IPS-NIHi11 (cell line): Measurements from ENCODE around the gene LYAR.
A peak's percentile ranks its signal among the peaks of the same experiment; 100 is the strongest.

Experiments
- DNase-seq: peaks from one replicate; pipeline ENCODE4 v3.0.0; 2012; ENCODE audit warnings: mixed read lengths, low spot score

Gene LYAR

DNA sequence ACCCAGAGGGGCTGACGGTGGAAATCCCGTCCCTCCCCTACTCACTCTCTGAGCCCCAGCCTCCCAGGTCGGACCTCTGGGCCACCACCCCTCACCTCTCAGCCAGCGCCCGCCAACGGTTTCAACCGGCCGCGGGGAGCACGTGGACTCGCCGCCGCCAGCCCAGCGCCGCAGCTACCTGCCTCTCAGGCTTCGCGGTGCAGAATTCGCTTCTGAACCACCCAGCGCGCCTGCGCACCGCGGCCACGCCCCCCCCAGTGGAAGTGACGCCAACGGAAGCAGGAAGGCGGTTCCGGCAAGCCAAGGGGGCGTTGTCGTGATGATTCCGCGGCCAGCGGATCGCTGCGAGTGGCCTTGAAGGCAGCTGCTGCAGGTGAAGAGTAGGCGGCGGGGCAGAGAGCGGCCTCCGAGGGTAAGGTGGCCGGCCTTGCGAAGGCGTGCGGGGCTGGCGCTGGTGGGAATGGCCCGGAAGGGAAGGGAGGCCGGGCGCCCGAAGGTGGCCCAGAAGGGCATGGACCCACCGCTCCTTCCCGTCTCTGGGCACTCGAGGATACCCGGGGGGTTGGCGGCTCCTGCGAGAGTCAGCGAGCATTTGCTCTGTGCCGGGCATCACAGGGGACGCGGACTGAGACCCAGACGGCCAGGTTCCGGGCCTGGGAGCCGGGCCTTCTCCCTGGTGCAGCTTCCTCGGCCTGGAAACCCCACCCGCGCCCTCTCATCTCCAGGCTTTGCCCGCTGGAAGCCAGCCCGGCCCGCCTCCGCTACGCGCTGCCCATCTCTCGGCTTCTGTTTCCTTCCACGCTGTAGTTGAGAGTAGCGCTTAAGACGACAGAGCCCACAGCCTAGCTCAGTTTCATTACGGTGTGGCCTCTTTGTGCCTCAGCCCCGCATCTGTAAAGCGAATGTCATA, at the start of gene LYAR, which contains the start of gene ZBTB49:
LYAR (minus strand) TSS at position 214 of the 910 bp plus-strand sequence. CDS start 6,412 bp downstream, outside the sequence.
ZBTB49 (plus strand) TSS at position 311 of the 910 bp plus-strand sequence. CDS start 9,695 bp downstream, outside the sequence.
- peak; percentile 99 for DNase-seq

- no peak for DNase-seq
These were observed 49.6 kb upstream of the LYAR start for GRCh38 chr4:4339504-4340085.

GRCh38 chr4:4338210-4339001, 48.5 kb upstream of the LYAR start:
- no peak for DNase-seq

DNA sequence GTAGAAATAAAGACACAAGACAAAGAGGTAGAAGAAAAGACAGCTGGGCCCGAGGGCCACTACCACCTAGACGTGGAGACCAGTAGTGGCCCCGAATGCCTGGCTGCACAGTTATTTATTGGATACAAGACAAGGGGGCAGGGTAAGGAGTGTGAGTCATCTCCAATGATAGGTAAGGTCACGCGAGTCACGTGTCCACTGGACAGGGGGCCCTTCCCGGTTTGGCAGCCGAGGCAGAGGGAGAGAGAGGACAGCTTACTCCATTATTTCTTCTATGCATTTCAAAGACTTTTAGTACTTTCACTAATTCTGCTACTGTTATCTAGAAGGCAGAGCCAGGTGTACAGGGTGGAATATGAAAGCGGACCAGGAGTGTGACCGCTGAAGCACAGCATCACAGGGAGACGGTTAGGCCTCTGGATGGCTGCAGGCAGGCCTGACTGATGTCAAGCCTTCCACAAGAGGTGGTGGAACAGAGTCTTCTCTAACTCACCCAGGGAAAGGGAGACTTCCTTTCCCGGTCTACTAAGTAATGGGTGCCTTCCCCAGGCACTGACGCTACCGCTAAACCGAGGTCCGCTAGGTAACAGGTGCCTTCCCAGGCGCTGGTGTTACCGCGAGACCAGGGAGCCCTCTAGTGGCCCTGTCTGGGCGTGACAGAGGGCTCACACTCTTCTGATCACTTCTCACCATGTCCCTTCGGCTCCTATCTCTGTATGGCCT, 45.0 kb upstream of the LYAR start:
- DNase-seq, result peak; percentile 63

DNA sequence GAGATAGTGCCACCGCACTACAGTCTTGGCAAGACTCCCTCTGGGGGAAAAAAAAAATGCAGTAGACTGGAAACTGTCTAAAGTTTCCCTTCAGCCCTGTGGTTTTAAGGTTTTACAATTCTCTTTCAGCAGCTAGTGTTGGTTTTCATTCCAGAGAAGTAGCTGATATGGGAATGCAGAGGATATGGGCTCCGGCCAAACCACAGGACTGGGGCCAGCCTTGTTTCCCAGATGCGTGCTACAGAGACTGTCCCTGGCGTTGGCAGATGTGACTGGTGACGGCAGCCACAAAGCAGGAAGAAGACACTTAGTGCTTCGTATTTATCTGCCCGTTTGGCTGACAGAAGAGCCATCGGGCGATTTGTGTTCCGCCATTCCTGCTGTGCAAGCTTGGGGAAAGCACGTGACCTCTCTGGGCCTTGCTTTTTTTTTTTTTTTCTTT, 43.3 kb upstream of the LYAR start:
- no peak for DNase-seq

DNA sequence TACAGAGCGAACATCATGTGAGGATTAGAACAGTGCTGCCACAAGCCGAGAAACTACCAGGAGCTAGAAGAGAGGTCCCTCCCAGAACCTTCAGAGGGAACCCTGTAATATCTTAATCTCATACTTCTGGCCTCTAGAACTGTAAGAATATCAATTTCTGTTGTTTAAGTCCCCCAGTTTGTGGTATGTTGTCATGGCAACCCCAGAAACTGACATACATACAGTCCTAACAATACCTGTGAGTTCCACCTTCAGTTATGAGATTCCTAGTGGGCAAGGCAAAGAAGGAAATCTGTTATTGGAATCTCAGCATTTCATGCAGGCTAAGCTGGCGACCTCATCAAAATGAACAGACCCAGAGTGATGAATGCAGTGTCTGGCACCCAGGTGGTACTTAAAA, 42.6 kb upstream of the LYAR start:
- DNase-seq, result no peak

GRCh38 chr4:4330794-4331193, 40.8 kb upstream of the LYAR start:
- no peak for DNase-seq

GRCh38 chr4:4329496-4329895, 39.5 kb upstream of the LYAR start:
- no peak for DNase-seq

GRCh38 chr4:4328840-4329239, 38.9 kb upstream of the LYAR start:
- no peak for DNase-seq

DNA sequence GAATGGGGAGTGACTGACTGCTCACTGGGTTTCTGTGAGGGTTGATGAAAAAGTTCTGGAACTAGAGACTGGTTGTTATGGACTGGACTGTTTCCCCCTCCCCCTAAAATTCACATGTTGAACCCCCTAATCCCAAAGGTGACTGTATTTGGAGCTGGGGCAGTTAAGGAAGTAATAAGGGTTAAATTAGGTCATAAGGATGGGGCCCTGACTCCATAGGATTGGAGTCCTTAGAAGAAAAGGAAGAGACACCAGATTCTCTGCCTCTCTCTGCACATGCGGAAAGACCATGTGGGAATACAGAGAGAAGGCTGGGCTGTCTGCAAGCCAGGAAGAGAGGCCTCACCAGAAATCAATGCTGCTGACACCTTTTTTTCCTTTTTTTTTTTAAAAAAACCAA, 38.3 kb upstream of the LYAR start:
- DNase-seq, result no peak

GRCh38 chr4:4327652-4328121, 37.7 kb upstream of the LYAR start:
- DNase-seq, result peak; percentile 88

- DNase-seq, result no peak
These were observed 36.2 kb upstream of the LYAR start for GRCh38 chr4:4326166-4326565.

DNA sequence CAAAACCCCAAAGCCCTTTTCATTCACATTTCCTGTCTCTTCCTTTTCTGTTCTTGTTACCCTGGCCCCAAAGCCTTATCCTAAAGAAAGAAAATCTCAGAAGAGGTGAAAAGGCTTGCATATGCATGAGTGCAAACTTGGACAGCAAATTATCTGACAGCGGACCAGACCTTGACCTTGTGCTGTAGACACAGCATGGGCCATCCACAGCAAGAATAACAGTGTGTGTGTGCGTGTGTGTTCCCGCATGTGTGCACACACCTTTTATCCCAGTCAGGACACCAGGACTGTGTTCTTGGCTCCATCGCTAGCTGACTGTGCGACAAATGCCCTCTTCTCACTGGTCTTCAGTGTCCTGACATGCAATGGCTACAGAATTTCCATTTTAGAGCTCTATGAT, 35.4 kb upstream of the LYAR start:
- no peak for DNase-seq

DNA sequence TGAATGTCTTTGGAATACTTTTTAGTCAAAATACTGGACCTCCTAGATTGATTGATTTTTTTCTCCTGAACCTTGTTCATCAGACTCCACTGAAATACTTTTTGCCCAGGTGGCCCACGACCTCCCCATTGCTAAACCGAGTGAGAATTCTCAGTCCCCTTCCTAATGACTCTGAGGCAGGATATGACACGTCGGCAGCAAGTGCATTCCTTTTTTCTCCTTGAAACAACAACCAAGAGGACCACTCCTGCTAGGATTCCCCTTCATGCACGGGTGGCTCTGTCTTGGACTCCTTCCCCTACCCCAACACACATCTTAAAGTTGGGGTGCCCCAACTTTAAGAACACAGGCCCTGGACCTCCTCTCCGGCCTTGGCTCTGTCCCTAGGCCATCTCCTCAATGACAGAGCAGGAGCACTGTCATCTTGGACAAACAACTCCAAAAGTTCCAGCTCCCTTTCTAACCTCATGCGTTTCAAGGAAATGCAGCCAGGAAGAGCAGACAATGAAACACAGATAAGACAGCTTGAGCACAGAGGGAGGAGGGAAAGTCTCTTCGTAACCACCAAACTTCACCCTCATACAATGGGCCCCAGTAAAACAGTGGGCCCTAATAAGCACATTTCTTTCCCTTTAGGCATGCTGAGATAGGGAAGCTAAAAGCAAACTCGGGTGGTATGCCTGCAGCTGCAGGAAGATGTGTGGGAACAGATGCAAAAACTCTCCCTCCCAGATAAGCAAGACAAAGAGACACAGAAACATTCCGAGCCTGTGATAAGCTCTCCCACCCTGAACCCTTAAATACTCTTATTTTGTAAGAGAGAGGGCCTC, 34.0 kb upstream of the LYAR start:
- no peak for DNase-seq

GRCh38 chr4:4321951-4322688, 32.2 kb upstream of the LYAR start:
- no peak for DNase-seq

DNA sequence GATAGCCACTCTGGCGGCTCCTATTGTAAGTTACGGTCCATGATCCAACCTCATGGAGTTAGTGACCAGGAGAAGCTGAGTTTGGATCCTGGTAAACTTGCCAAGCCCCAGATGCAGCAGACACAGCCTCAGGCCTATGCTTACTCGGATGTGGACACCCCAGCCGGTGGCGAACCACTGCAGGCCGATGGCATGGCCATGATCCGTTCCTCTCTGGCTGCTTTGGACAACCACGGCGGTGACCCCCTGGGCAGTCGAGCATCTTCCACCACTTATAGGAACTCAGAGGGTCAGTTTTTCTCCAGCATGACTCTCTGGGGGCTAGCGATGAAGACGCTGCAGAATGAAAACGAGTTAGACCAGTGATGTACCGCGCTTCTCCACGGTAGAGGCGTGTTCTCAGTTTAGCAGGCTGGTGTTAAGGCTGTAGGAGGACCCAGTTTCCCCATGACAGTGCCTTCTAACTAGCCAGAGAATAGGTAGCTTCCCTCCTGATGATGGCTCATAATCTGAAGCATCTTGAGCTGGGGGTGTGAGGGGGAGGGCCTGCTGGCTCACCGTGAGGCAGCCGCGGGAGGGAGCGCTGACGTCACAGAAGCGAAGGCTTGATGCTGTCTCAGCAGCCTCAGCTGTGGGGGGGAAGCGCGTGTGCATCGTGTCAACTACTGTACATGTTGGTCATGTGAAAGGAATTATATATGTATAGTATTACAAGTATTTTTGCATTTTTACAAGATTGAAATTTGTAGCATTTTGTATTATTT, 31.2 kb upstream of the LYAR start:
- no peak for DNase-seq

DNA sequence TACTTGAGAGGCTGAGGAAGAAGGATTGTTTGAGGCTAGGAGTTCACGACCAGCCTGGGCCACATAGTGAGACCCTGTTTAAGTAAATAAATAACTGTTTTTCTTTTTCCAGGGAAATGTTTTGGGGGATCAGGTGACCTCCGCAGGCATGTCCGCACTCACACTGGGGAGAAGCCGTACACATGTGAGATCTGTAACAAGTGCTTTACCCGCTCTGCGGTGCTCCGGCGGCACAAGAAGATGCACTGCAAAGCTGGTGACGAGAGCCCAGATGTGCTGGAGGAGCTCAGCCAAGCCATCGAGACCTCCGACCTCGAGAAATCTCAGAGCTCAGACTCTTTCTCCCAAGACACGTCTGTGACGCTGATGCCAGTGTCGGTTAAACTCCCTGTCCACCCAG, 30.6 kb upstream of the LYAR start:
- no peak for DNase-seq

GRCh38 chr4:4317496-4318232, 27.7 kb upstream of the LYAR start:
- DNase-seq, result no peak

DNA sequence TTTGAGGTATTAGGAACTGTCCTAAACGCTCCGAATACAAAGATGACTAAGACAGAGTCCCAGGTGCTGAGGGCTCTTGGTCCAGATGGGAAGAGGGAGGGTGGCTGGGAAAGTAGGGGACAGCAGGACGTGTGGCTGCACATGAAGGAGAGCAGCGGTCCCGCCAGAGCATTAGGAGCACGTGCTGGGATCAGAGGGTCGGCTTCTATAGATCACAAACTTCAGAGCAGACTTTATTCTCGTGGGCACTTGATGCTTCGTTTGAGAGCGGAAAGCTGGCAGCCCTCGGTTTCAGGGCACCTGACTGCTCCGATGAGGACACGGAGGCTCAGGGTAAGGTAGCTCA, 26.2 kb upstream of the LYAR start:
- no peak for DNase-seq
